Measurements from ENCODE around the gene PWP1.
"Not testable (repeated sequence)": the region's sequence is repeated elsewhere in the genome, so short reads cannot be mapped to it uniquely, and the experiment has no call there.

The PWP1 gene

DNA sequence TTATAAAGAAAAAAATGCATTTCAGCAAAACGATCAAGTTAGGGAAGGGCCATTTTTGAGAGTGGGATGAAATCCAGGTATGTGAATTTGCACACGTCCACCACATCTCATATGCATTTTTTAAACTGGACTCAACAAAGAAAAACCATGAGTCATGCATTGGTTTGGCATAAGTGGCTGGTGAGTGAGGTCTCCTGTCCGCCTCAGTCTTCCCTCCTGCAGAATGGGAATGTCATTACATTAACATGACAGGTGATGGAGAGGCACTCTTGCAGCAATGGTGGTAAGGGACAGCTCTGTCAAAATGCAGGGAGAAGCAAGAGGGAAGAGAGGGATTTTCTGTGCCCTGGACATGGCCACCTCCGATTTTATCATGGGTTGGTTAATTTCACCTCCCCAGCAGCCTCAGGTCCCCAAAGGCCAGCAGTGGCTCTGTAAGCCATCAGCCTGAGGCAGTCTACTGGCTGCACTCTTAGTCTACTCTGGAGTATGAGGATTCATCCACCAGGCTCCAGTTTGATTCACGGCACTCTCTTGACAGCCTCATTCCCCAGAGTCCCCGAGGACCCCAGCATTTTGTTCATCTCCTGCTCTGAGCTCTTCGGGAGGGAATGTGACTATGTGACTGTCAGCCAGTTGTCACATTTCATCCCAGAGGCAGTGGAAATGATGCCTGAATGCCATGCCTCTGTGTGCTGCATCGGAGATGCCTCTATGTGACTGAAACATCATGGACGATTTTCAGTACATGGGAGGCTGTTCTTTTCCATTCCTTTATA, 17.1 kb upstream of the PWP1 start:
- DNase-seq, result no peak

DNA sequence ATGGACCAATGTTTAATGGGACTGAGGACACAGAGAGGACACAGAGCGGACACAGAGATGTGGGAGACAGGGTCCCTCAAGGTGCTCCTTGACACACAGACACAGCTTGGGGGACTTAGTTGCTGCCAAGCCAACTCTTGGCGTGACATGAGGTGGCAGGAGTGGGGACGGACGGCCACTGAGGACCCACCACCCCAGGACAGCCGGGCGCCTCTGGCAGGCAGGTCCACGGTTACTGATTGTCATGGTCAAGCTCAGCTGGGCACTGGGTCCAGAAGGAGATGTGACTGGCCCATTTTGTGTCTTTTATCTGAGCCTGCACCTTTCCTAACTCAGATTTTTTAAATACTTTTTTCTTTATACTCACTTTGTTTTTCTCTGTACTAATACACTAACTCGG, 15.7 kb upstream of the PWP1 start:
- no peak for DNase-seq

DNA sequence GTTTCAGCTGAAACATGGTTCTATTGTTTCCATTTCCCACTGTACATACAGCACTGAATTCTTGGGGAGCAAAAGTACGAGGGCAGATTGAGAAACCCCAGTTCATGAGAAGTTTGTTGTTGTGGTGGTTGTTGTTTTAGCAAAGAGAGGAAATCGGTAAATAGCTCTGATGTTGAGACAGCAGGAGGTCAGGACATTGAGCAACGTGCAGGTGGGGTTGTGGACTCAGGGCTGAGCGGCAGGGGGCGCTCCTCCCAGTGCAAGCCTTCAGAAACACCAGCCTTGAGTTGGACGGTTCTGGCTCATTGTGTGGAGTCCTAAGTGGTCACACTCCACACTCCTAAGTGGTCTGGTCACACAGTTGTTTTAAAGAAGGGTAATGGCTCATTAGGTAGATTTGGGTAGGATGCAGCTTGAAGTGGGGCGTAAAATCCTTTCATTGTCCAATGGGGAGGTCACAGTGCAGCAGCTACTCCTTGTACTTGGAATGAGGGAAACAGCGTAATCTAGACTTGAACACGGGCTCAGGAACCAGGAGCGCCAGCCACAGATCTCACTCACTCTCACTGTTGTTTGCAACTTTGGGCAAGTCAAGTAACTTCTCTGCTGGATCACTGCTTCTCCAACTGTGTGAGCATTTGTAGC, 14.5 kb upstream of the PWP1 start:
- no peak for DNase-seq

DNA sequence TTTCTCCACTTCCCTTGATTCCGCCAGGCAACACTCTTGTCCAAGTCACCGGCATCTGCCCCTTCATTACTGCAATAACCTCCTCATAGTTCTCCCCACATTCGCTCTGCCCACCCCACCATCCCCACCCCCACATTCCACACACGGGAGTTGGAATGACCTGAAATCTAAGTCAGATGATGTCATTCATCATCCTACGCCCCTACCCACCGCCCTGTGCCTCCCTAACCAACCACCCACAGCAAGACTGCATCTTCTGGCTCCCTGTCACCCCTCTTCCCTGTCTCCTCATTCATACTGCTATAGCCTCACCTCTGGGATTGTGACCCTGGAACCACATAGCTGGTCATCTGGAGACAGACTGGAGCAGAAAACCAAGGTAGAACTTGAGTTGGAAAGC, 7.9 kb upstream of the PWP1 start:
- DNase-seq, result no peak

DNA sequence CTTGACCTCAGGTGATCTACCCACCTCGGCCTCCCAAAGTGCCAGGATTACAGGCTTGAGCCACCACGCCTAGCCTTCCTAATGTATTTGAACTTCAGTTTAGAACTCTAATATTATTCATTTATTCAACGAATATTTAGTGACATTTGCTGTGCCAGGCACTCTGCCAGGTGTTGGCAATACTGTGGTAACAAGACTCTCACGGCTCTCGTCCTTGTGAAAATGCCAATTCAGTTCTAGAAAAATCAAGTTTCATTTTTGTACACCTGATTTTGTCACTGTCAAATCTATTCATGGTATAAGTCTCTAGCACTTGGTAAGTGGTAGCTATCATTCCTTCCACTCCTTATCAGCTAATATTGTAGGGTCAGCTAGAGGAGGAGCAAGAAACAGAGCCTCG, 6.3 kb upstream of the PWP1 start:
- DNase-seq, result no peak

DNA sequence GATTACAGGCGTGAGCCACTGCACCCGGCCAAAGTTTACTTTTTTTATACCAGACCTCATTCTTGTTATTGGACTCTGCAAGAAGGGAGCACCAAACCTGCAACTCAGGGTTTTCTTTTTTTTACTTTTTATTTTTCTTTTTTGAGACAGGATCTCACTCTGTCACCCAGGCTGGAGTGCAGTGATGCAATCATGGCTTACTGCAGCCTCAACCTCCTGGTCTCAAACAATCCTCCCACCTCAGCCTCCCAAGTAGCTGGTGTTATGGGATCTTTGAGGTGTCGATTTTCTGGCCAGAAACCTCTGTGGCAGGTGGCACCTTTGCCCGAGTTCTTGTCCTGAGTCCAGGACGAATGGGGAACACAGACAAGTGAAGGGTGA, 4.2 kb upstream of the PWP1 start:
- DNase-seq, result no peak

DNA sequence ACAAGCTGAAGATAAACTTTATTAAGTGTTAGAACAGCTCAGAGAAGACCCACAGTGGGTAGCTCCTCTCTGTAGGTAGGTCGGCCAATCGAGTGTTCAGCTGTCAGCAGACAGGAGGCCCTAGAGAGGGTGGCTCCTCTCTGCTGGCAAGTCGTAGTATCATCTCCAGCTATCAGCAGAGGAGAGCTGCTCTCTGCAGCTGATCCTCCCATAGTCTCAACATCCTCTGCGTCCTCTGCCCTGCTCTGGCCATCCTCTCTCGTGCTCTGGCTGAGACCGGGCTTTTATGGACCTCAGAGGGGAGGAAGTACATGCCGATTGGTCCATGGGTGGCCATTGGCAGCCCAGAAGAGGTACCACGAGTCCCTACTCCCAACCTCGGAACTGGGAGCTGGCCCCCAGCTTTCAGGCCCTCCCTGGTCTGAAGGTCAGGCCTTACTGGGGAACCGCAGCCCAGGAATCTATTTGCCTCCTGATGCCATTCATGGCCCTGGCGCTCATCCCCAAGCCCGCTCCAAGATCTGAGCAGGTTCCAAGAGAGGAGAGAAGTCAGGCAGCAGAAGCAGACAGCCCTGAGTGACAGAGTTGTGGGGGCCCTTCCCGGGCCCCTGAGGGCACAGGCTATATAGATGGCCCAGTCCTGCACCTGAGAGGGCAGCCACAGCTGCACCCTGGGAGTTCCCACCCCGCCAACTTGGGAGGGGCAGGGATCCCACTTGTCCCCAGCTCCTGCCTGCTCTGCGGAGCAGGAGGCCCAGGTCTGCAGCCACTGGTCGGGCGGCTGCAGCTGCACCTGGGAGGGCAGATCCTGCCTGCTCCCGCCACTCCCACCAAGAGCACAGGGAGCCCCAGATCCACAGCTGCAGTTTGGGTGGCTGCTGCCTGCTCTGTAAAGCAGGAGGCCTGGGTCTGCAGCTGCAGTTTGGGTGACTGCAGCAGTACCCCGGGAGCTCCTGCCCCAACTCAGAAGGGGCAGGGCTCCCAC, 3.5 kb upstream of the PWP1 start:
- no peak for DNase-seq

DNA sequence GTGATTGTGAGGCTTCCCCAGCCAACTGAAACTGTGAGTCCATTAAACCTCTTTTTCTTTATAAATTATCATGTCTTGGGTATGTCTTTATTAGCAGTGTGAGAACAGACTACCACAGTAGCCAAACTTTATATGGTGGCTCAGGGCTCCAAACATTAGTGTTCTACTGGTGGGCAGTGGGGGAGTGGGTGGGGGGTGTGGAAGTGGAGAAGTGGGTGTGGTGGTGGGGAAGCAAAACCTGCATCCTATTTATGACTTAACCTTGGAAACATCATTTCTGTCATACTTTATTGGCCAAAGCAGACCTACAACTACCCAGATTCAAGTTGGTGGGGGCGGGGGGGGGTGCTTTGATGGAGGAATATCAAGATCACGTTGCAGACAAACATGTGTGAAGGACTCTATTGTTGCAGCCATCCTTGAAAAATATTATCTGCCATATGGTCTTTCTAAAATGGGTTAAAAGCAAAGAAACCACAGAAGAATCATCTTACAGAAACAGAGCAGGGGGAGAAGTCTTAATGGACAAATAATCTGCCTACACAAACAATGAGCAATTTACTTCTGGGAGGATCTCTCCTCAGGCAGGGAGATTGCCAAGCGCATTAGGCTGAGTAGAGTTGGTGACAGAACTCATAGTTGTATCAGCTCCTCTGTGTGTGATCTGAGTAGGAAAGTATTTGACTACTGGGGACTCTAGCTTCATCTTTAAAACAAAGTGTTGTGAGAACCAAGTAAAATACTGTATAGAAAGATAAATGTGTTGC, 1.4 kb upstream of the PWP1 start:
- no peak for DNase-seq

DNA sequence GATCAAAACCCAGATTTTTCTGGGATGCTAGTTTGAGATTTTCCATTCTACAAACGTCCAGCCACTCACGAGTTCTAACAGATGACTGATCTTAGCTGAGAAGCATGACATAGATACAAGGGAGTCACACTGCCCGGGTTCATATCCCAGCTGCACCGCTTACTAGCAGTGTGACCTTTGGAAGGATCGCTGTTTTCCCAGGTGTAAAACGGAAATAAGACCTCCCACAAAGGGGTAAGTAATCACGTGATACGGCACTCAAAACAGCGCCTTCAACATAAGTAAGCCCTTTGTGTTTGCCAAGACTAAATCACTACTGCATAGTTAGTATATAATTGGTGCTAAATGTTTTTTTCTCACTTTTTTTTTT, 624 bp upstream of the PWP1 start:
- DNase-seq, result peak; percentile 58

DNA sequence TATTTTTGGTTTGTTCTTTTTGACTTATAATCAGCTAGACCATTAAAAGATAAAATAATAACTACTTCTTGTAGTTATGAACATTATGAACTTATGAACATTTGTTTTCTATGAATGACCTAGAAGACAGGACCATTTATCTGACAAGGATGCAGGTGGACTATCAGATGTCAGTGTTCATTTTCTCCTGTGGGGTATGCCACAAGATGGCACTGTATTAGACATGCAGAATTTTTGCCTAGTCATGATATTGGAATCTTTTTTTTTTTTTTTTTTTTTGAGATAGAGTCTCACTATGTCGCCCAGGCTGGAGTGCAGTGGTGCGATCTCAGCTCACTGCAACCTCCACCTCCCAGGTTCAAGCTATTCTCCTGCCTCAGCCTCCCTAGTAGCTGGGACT, 10.2 kb downstream of the PWP1 start:
- DNase-seq, result not testable (repeated sequence)

DNA sequence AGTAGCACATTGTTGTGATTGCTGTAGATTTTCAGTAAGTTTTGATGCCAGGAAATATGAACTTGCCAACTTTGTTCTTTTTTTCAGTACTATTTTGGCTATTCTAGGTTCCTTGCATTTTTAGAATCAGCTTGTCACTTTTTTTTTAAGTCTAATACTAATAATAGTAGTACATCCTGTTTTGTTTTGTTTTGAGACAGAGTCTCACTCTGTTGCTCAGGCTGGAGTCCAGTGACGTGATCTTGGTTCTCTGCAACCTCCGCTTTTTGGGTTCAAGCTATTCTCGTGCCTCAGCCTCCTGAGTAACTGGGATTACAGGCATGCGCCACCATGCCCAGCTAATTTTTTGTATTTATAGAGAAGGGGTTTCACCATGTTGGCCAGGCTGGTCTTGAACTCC, 16.5 kb downstream of the PWP1 start:
- DNase-seq, result no peak

DNA sequence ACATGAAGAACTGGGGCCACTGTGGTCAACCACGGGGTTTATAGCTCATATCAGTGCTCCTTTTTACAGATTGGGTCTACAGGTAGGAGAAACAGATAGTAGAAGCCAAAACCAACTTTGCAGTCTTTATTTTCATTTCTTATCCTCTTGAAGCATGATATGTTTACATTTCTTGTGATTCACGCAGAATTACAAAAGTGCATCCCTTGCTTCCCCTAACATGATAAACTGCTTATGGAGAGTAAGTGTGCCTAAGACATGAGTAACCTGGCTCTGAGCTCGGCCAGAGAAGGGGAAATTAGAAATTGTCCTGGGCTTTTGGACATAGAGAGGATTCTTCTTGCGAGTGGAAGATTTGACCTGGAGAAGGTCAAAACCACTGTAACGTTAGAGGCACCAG, 18.4 kb downstream of the PWP1 start:
- no peak for DNase-seq

DNA sequence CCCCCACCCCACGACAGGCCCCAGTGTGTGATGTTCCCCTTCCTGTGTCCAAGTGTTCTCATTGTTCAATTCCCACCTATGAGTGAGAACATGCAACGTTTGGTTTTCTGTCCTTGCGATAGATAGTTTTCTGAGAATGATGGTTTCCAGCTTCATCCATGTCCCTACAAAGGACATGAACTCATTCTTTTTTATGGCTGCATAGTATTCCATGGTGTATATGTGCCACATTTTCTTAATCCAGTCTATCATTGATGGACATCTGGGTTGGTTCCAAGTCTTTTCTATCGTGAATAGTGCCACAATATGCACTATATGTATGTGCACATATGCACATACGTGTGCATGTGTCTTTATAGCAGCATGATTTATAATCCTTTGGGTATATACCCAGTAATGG, 19.9 kb downstream of the PWP1 start:
- DNase-seq, result not testable (repeated sequence)

DNA sequence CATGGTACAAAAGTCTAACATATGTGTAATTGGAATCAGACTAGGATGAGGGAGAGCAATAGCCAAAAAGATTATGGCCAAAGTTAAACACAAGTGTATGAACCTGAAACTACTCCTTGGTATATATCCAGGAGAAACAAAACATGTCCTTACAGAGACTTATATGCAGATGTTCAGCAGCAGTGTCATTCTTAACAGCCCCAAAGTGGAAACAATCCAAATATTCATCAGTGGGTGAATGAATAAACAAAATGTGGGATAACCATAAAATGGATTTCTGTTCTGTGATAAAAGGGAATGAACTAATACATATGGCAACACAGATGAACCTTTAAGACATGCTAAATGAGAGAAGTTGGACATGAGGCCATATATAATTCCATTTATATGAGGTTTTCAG, 30.2 kb downstream of the PWP1 start:
- DNase-seq, result no peak

DNA sequence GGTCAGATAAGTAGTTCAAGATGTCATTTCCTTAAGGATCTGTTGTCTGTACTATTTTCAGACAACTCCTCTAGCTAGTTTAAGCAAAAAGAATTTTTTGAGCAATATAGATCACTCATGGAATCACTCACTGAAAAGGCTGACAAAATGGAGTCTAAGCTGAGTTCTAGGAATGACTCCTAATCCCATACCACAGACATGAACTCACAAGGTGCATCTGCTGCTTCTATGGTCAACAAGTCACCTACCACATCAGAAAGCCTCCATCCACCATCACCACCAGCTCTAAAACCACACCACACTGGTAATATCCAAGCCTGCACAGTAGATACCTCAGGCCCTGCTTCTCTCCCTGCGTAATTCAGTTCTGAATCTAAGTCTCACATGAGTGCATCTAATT, 33.0 kb downstream of the PWP1 start:
- DNase-seq, result no peak

DNA sequence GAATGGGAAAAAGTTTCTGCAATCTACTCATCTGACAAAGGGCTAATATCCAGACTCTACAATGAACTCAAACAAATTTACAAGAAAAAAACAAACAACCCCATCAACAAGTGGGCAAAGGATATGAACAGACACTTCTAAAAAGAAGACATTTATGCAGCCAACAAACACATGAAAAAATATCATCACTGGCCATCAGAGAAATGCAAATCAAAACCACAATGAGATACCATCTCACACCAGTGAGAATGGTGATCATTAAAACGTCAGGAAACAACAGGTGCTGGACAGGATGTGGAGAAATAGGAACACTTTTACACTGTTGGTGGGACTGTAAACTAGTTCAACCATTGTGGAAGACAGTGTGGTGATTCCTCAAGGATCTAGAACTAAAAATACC, 41.7 kb downstream of the PWP1 start:
- not testable (repeated sequence) for DNase-seq

DNA sequence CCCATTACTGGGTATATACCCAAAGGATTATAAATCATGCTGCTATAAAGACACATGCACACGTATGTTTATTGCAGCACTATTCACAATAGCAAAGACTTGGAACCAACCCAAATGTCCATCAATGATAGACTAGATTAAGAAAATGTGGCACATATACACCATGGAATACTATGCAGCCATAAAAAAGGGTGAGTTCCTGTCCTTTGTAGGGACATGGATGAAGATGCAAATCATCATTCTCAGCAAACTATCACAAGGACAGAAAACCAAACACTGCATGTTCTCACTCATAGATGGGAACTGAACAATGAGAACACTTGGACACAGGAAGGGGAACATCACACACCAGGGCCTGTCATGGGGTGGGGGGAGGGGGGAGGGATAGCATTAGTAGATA, 42.1 kb downstream of the PWP1 start:
- DNase-seq, result not testable (repeated sequence)

DNA sequence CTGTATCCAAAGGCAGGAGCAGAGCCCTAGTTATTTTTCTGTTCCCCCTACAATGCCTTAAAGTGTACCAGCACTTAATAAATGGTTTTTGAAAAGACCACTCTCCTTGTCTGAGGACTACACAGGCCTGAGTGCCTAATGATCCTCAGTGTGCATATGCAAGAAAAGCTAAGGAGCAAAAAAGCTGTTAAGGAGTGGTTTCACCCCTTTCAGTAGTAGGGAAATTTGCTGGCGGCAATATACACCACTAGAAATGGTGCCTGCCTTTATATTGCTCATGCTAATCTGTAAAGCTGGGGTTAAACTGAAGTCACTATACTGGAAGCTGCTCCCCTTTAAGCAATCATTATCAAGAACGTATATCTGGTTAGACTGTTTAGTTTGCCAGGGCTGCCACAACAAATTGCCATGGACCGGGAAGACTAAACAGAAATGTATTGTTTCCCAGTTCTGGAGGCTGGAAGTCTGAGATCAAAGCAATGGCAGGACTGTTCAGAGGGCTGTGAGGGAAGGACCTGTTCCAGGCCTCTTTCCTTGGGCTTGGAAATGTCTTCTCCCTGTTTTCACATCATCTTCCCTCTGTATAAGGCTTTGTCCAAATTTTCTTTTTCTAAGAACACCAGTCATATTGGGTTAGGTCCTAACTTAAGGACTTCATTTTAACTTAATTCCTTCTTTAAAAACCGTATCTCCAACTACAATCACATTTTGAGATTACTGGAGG, 45.2 kb downstream of the PWP1 start:
- no peak for DNase-seq

DNA sequence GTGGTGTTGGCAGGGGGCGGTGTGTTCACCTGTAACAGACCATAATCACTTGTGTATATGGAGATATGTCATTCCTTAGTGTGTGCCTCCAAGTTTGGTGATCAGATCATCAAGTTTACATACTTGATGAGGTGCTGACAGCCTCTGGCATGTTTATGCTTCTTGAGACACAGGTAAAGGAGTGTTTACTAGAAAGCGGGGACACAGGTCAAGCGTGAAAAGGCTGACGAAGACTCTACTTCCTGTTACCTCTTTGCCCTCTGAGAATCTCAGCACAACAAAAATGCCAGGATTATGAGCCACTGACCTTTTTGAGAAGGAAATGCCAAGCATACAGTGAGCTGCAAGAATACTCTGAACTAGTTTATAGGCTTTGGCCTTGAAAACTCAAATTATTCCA, 45.8 kb downstream of the PWP1 start:
- no peak for DNase-seq

DNA sequence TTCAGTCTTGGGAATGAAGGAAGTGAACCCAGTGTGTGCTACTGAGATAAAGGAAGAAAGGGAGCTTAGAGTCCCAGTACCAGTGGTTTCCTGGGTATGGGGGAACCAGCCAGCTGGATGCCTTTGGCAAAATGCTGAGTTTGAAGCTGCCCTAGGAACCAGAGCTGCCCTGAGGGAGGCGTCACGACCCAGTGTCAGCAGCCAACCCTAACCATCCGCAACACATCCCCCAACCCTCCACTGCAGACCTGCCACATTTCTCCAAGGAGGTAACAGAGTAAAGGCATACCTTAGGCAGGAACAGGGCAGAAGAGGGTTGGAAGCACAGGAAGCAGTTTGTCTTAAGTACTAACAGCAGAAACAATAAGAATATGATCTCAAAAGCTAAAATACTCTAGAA, 46.8 kb downstream of the PWP1 start:
- DNase-seq, result no peak

DNA sequence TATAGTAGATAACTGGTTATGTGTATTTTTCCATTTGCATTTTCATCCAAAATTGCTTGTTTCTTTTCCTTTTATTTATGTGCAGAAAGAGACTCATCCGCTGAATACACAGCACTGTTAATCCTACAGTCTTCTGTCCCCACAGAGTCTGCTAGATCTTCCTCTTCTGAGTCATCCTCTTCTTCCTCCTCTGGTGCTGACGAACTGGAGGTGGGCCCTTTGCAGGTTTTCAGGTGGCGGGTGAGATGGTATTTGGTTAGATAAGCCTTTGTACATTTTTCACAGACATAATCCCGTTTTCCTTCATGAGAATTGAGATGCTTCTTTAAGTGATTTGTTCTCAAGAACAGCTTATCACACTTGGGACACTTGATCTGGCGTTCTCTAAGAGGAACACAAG, 48.5 kb downstream of the PWP1 start:
- DNase-seq, result no peak

DNA sequence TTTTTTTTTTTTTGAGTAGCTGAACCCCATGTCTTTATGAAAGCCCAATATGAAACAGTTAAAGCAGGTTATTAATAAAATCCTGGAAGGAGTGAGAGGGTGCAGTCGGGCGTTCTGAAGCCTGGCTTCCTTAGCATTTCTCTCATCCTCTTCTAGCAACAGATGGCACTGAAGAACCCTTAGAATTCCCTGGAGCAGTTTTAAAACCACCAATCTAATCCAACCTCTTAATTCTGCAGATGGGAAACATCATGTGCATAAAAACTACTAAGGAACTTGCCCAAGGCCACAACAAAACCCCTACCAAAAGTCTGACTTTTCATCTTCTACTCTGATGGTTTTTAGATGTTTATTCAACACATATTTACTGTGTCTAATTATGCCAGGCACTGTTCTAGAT, 50.2 kb downstream of the PWP1 start:
- no peak for DNase-seq

All from NCI-H1105 (cell line).